ENCODE data around the gene COL20A1. TPM values are rescaled to one million over a fixed set of nuclear protein-coding genes. Genes with fewer than 3 reads are reported as not detected.

Gene COL20A1
- total and polyA plus RNA-seq, 2 donors (not counting 1 experiment from before 2014, with no cell fraction given): not detected

GRCh38 chr20:63315240-63315689 lies 22.3 kb downstream of the COL20A1 start:
- H3K79me2 ChIP-seq (ENCODE audit: control insufficient read depth, insufficient read depth, low read length): no peaks in the 10 kb centered on the region
- no peak overlapping the region for H3K4me2 ChIP-seq (ENCODE audit: extremely low read depth, insufficient read depth, low read length)
- no peaks in the 10 kb centered on the region for H3K36me3 ChIP-seq (ENCODE audit: control insufficient read depth, insufficient read depth, low read length)
- no peak overlapping the region for H3K27ac ChIP-seq (ENCODE audit: insufficient read depth, low read length)
- no peak for DNase-seq (ENCODE audit: low read depth in 2 of 2)
- no peaks in the 10 kb centered on the region for H3K9me3 ChIP-seq (ENCODE audit: control insufficient read depth, insufficient read depth, low read depth, low read length)
- no peaks in the 10 kb centered on the region for H3K4me1 ChIP-seq (ENCODE audit: control insufficient read depth, extremely low read depth, insufficient read depth, low read length)
- no peak overlapping the region for H3K4me3 ChIP-seq (replicated peaks in 1 of 4; ENCODE audit: control extremely low read depth in 1 of 4, insufficient read depth in 1 of 4, low read depth in 3 of 4, low read length in 4 of 4)
- no peak for TF ChIP-seq EZH2 (IDR thresholded peaks at IDR 0.05; ENCODE audit: low read length, missing control alignments)
- TF ChIP-seq CTCF (conservative IDR thresholded peaks at IDR 0.05 in 1 of 2, IDR thresholded peaks at IDR 0.05 in 1 of 2; ENCODE audit: low read depth in 1 of 2, low read length in 2 of 2): no peak
- H3K9ac ChIP-seq (ENCODE audit: insufficient read depth, low read length): no peak overlapping the region
- no peaks in the 10 kb centered on the region for H4K20me1 ChIP-seq (ENCODE audit: control insufficient read depth, extremely low read depth, insufficient read depth, low read length)
- H2AFZ ChIP-seq (ENCODE audit: low read length): no peak overlapping the region
- no peaks in the 10 kb centered on the region for H3K27me3 ChIP-seq (ENCODE audit: control insufficient read depth, insufficient read depth, low read length)

- no peak for DNase-seq (ENCODE audit: low read depth in 2 of 2)
- H2AFZ ChIP-seq (ENCODE audit: low read length): no peak overlapping the region
- H3K9ac ChIP-seq (ENCODE audit: insufficient read depth, low read length): no peak overlapping the region
- TF ChIP-seq EZH2 (IDR thresholded peaks at IDR 0.05; ENCODE audit: low read length, missing control alignments) (no peak), CTCF (conservative IDR thresholded peaks at IDR 0.05 in 1 of 2, IDR thresholded peaks at IDR 0.05 in 1 of 2; ENCODE audit: low read depth in 1 of 2, low read length in 2 of 2) (no peak)
- no peaks in the 10 kb centered on the region for H3K79me2 ChIP-seq (ENCODE audit: control insufficient read depth, insufficient read depth, low read length)
- no peaks in the 10 kb centered on the region for H3K4me1 ChIP-seq (ENCODE audit: control insufficient read depth, extremely low read depth, insufficient read depth, low read length)
- no peaks in the 10 kb centered on the region for H4K20me1 ChIP-seq (ENCODE audit: control insufficient read depth, extremely low read depth, insufficient read depth, low read length)
- no peaks in the 10 kb centered on the region for H3K36me3 ChIP-seq (ENCODE audit: control insufficient read depth, insufficient read depth, low read length)
- no peaks in the 10 kb centered on the region for H3K27me3 ChIP-seq (ENCODE audit: control insufficient read depth, insufficient read depth, low read length)
- H3K4me3 ChIP-seq (replicated peaks in 1 of 4; ENCODE audit: control extremely low read depth in 1 of 4, insufficient read depth in 1 of 4, low read depth in 3 of 4, low read length in 4 of 4): no peak overlapping the region
- no peak overlapping the region for H3K4me2 ChIP-seq (ENCODE audit: extremely low read depth, insufficient read depth, low read length)
- no peak overlapping the region for H3K27ac ChIP-seq (ENCODE audit: insufficient read depth, low read length)
- H3K9me3 ChIP-seq (ENCODE audit: control insufficient read depth, insufficient read depth, low read depth, low read length): no peaks in the 10 kb centered on the region
Observed at GRCh38 chr20:63315731-63316491, 22.9 kb downstream of the COL20A1 start.

- no peak for DNase-seq (ENCODE audit: low read depth in 2 of 2)
- Histone ChIP-seq H3K79me2 (ENCODE audit: control insufficient read depth, insufficient read depth, low read length) (no peaks in the 10 kb centered on the region), H3K36me3 (ENCODE audit: control insufficient read depth, insufficient read depth, low read length) (no peaks in the 10 kb centered on the region), H2AFZ (ENCODE audit: low read length) (no peak overlapping the region), H3K4me3 (replicated peaks in 1 of 4; ENCODE audit: control extremely low read depth in 1 of 4, insufficient read depth in 1 of 4, low read depth in 3 of 4, low read length in 4 of 4) (no peak overlapping the region), H3K9me3 (ENCODE audit: control insufficient read depth, insufficient read depth, low read depth, low read length) (no peaks in the 10 kb centered on the region), H3K9ac (ENCODE audit: insufficient read depth, low read length) (no peak overlapping the region), H3K27me3 (ENCODE audit: control insufficient read depth, insufficient read depth, low read length) (no peaks in the 10 kb centered on the region), H3K4me1 (ENCODE audit: control insufficient read depth, extremely low read depth, insufficient read depth, low read length) (no peaks in the 10 kb centered on the region), H3K27ac (ENCODE audit: insufficient read depth, low read length) (no peak overlapping the region), H3K4me2 (ENCODE audit: extremely low read depth, insufficient read depth, low read length) (no peak overlapping the region), H4K20me1 (ENCODE audit: control insufficient read depth, extremely low read depth, insufficient read depth, low read length) (no peaks in the 10 kb centered on the region)
- TF ChIP-seq CTCF (conservative IDR thresholded peaks at IDR 0.05 in 1 of 2, IDR thresholded peaks at IDR 0.05 in 1 of 2; ENCODE audit: low read depth in 1 of 2, low read length in 2 of 2) (no peak), EZH2 (IDR thresholded peaks at IDR 0.05; ENCODE audit: low read length, missing control alignments) (no peak)
Observed at GRCh38 chr20:63316502-63316921, 23.5 kb downstream of the COL20A1 start.

All from fibroblast of lung (primary cell).